Measurements from ENCODE around the gene ARFIP2.
A peak's percentile ranks its signal among the peaks of the same experiment; 100 is the strongest.

Gene ARFIP2

DNA sequence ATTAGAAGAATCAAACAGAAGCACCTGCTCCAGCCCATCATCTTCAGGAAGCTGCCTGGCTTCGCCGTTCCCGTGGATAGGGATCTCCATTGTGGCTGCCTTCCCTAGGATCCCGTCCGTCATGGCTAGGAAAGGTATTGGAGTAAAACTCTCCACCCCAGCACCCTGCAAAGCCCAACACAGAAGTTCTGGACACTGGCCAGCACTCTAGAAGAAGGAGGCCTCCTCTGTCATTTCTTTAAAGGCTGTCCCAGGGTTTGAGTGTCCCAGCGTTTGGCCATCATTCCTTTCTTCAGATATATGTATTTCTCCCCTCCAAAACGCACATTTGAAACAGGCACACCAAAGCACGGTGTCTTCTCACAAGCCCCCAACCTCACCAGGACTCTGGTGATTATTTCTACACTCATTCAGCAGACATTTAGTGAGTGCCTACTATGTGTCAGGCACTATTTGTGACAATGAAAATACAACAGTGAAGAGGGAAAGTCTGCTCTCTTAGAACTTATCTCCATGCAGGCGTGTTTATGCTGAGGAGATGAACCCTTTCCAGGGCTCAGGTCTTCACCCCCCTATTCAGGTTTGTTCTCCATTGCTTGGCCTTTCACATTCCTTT lies 724 bp downstream of the ARFIP2 start:
- no peak for DNase-seq

DNA sequence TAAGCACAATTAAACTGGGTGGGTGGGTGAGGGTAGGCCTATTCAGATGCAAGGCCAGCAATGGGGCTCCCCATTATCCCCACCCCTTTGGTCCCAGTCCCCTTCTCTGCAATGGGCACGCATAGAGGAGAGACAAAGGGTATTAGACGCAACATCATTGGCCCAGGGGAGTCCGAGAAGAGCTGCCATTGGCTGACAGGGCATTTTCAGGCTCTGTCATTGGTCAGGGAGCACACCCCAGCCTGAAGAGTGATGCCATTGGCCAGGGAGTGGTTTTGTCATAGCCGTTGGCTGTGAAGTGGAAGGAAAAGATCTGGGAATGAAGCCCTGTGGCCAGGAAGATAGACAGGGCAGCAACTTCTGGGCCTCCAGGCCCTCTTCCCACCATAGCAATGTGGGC lies 4.6 kb downstream of the ARFIP2 start:
- no peak for DNase-seq

DNA sequence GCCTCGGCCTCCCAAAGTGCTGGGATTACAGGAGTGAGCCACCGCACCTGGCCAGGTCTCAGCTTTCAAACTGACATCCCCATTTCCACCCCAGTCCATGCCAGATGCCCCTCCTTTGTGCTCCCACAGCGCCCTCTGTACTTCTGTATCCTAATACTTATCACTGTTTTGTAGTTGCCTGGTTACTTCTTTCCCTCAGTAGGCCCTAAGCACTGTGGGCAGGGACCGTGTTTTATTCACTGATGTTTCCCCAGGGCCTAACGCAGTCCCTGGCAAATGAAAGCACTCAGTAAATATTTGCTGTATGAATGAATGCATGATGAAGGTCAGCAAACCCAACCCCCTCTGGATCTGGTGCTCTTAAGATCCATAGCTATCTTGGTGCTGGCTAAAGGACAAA lies 5.2 kb downstream of the ARFIP2 start:
- peak; percentile 6 for DNase-seq

DNA sequence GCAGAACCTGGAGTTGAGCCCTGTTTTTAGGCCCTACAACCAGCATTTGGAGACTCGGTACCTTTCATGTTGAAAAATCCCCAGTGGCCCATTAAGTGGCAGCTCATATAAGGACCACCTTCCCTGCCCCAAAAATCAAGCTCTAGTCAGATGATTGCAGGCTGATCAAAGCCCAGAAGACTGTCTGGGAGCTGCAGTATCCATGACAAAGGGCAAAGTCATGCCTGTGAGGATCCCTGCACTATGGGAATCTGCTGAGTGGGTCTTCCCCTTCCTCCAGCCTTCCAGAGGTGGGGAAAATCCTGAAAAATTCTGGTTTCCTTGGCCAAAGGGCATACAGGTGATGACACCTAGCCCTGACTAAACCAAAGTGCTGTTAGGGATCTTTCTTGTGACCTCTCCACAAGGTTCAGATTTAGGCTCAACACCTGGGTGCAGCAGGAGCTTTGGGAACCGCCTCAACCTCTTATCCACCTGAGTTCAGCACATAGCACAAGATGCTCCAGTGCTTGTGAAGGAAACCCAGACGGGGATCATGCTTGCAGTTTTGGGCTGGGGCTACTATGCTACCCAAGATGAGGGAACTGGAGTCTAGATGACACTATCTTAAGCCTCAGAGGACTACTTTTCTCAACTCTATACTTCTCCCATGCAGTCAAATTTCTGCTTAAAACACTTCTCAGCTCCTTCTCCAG lies 6.2 kb downstream of the ARFIP2 start:
- DNase-seq = no peak

DNA sequence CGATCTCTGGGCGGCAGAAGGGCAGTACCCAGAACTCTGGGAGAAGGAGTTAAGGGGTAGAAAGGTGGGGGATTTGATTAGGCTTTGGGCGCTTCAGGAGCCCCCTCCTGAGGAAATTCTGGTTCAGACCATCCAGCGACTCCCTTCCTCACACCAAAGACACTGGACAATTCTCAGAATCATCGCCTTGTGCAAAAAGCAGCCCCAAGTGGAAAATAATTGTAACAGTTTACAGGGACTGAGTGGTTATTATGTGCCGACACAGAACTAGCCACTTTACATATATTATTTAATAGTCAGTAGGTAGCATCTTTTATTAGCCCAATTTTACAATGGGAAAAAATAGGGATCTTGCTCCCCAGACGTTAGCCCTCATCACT lies 6.7 kb downstream of the ARFIP2 start:
- DNase-seq = no peak

DNA sequence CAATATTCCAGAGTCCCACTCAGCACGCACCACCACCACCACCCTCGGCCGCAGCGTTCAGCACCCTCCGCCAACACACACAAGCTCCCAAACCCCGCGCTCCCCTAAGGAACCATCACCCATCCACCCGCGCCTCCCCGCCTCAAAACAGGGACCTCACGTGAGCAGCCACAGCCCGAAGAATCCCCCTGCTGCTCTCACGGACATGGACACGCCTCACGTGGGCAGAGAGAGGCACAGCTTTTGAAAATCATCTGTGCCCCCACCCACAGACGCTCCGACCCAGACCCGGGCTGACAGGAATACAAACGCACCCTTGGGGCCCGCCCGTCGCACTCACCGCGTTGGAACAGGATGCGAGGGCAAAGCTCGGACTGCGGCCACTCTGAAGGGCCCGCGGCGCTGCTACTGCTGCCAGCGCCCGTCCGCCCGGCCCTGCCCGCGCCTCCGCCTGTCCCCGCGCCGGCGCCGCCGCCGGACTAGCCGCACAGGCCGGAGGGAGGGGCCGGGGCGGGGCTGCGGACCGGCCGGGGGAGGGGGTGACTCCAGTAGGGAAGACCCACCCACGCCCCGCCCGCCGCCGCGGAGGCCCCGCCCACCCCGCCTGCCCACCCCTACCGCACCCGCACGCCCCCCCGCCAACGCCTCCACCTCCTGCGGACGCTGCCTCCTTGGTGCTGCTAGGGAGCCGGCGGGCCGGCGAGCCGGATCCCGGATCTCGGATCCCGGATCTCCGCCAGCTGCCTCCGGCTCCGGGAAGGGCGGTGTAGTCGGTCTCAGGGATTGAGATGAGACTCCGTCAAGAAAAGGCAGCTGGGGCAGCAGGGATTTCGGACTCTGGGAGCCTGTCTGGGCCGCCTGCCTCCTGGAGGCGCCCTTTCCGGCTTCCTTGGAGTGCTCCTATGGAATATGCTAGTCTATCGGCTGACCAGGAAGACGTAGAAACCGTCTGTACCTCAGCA lies 7.4 kb downstream of the ARFIP2 start, which contains the start of gene TRIM3:
Gene TRIM3, minus strand, starts transcription at position 491 of the 962 bp plus-strand sequence. CDS start 8,246 bp downstream, outside the sequence.
- DNase-seq = peak; percentile 39

DNA sequence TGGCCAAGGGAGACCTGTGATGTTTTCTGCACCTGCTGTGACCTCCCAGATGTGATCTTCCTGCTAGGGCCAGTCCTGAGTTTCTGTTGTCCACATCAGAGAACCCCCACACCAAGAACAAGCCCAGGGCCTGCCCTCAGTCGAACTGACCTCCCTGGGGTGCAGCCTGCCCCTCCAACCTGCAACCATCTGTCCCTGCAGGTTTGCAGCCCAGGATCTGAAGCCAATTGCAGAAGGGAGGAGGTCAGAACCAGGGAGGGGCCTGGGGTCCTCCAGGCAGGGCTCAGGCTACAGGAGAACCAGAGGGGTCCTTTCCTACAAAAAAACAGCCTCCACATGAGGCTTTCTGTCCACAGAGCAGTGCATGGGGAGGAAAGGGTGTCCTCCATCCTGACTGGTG lies 8.2 kb downstream of the ARFIP2 start:
- no peak for DNase-seq

DNA sequence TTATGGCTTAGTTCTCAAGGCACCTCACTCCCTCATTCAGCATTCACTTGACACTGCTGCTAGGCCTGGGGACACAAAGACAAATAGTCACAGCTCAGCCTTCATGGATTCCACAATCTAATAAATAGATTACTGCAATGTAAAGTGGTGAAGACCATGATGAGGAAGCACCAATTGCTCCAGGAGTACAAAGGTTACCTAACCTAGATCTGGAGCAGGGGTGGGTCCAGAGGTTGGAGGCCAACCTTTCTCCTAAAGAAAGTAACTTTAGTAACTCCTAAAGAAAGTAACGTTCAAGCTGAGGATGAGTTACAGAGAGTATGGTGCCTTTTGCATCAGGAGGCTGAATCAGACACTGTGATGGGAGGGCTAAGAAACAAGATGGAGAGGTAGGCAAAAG lies 11.5 kb downstream of the ARFIP2 start:
- DNase-seq = no peak

DNA sequence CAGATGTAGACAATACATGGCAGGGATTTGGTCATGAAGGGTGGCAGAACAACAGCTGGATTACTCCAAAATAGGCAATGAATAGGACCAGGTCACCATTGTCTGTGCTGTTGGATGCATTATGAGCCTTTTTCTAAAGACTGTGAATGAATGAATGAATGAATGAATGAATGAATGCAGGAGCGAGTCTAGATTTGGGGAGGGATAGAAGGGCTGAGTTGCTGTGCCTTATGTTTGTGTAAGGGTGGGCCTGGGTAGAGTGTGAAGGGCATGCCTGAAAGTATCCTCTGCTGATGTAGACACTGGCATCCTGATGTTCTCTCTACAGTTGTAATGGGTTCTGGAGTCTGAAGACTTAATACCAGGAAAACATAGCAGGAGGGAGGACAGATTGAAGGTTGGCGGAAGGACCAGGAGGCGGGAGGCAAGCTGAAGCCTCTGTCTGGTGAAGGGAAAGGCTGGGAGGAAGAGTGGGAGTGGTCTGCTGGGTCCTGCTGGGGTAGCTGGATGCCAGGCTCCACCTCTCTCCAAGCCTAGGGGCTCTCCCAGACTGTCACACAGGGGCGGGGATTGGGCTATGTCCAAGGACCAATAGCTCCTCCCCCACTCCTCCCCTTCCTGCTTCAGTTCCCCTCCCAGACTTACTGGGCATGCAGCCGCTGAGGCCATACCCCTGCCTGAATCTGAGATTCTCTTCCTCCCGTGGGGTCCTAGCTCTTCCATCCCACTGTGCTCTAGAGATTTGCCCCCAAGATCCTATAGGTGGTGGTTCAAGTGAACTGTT lies 12.2 kb downstream of the ARFIP2 start:
- peak; percentile 61 for DNase-seq

DNA sequence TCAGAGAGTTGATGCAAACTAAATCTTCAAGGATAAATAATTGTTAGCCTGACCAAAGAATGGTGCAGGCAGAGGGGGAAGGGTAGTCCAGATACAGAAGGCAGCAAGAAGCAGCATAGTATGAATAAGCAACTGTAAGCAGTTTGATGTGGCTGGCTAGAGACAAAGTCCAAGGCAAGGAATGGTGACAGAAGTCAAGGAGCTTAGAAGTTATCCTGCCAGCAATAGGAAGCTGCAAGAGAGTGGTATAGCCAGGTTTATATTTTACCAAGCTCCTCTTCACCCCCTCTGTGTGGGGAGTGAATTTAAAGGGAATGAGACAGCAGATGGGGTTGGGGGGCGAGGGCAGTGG lies 22.1 kb downstream of the ARFIP2 start:
- DNase-seq = no peak

DNA sequence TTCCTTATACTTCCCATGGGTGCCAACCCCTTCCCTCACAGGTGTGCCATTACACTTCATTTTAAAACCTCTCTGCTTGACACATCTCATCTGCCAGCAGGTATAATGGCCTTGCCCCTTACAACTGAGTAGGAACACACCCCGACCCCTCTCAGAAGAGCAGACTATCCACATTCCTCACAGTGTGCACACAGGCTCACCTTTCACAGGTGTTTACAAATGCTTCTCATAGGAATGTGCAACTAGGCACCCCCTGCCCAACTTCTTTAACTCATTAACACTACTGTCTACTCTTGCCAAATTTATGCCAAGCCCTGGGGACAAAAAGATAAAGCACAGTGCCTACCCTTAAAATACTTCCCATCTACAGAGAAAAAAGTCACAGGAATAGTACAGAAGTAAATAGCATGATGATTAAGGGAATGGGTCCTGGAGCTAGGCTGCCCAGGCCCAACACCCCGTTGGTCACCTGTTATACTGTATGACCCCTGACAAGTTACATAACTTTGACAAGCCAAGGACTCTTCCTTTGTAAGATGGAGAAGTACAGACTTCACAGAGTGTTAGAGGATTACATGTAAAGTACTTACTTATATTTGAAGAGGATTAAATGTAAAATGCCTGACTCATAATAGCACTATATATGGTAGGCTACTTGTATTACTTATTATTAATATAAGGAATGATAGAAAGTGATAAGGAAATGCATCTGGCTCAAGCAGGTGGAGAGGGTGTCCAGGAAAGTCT lies 22.6 kb downstream of the ARFIP2 start:
- no peak for DNase-seq

DNA sequence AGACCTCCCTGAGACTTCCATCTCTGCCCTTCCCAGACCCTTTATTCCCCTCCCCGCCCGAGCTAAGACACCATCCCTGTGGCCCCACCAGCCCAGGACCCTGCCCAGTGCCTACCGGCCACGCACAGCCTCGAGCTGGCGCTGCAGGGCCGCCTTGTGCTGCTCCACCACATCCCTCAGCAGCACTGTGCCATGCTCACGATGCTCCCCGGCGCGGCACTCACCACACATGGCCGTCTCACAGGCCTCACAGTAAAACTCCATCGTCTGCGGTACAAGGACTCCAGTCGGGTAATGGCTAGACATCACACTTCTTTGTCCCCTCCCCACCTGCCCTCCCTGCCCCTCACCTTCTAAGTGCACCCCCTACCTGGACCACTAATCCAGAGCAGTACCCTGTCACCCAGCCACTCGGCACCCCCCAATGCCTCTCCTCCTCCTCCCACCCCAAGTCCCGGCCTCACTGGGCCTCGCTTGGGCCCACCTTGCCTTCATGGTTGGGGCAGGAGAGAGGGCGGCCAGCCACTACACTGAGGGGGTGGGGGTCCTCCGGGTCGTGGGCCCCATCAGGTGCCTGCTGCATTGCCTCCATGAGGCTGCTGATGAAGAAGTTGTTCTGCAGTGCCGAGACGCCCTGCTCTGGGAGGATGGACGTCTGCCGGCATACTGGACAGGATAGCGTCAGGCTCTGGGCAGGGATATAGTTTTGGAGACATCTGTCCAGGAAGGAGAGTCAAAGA lies 23.4 kb downstream of the ARFIP2 start:
- DNase-seq = no peak

DNA sequence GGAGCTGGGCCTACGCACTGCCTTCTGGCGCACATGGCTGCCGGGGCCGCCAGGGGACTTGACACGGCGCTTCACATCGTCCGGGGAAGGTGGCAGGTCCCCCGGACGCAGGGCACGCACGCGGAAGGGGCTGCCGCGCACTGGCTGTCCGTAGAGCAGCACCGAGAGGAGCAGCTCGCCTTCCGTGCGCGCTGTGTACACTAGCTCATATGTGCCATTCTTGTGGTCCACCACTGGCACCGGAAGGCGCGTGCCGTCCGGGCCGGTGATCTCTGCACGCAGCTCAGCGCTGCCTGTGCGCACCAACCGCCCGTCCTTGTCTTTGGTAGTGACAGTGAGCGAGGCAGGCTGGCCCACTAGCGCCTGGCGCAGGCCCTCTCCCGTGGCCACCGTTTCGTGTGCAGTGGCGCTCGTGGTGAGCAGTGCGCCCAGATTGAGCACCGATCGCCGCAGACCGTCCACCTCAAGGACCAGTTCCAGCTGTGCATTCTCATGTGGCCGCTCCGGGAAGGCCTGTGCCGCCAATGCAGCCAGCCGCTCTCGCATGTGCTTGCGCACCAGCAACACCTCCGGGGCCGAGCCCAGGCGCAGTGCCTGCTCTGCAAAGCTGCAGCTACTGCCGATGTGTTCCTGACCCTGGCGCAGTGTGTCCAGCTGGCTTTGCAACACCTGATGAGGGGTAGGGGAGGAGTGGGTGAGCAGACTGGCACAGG lies 24.6 kb downstream of the ARFIP2 start:
- no peak for DNase-seq

DNA sequence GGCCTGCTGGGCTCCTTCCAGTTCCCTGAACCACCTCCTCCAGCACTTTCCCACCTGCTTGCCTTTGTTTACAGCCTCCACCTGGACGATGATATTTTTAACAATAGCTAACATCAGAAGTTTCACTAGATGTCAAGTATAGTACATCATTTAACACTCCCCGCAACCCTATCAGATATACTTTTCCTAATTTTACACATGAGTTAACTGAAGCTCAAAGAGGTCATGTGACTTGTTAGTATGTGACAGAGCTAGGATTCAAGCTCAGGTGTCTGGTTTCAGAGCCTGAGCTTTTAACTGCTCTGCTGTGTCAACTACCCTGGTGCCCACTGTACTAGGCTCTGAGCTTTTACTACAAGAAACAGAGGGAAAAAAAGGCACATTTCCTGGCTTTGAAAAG lies 26.1 kb downstream of the ARFIP2 start:
- no peak for DNase-seq

DNA sequence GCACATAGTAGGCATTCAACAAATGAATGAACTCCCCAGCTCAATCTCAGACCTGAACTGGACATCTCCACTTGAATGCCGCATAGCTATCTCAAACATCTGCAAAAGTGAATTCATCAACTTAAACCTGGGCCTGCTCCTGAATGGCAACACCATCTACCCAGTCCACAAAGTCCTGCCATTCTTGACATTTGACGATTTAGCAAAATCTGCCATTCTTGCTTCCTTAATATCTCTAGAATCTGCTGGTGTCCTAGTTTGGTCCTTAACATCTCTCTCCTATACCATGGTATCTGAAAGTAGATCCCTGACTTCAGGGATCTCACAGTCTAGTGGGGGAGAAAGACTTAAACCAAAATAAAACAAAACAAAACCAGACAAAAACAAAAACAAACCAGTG lies 28.0 kb downstream of the ARFIP2 start:
- DNase-seq = no peak

DNA sequence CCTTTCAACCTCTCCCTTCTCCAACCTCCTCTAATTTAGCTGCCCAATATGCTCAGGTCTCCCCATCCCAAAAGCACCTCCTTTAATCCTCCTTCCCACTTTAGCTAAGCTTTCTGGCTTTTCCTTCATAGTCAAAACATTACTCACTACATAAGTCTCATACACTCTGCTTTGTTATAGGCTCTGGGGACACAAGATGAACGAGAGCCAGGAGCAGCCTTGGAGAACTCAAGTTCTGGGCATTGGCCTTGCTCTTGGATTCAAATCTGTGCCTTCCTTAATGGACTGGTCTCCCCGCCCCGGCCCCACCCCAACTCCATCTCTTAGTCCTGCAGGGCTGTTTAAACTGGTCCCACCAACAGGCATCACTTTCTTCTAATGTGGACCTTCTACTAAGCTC lies 28.9 kb downstream of the ARFIP2 start:
- DNase-seq = no peak

DNA sequence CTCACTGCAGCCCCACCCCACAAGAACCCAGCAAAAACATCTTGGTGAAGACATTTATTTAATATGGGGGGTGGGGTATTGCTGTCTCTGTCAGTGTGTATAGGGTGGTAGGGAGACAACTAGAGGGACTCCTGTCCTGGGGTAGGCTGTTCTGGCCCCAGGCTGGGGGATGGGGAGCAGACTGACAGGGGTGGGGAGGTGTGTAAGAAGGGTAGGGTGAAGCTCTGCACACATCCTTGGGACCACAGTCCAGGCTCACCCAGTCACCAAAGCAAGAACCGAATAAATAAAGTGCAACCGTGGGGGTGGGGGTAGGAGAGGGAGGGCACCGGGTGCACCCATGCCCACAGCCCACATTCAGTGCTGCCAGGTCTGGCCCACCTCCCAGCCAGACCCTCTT lies 32.6 kb downstream of the ARFIP2 start:
- DNase-seq = no peak

DNA sequence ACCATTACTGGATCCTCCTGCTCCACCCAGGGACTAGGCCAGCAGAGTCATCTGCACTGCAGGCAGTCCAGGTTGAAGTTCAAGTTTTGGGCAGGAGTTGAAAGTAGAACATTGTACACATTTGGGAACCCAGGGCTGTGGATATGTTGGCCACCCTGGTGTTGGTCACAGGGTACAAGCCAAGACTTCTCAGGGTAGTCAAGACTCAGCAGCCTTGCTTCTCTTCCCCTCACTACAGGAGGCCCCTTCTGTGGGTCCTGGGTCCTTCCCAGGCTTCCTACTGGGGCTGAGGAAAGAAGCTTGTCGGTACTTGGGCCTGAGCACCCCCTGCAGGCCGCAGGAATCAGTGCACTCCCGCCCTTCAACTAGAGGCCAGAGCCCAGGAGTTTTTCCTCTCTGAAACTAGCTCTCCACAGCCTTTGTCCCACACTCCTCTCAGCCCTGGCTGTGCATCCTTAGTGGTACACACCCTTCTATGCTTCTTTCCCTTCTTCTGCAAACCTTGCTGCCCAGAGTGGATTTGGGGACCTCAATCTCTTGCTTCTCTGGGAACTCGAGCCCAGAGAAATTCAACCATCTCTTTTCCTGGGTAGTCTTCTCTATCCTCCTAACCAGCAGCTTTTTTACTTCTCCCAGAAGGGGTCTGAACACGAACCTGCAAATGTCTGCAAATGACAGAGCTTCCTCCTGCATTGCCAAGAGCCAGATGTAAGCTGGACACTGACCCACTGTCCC lies 37.7 kb downstream of the ARFIP2 start:
- peak; percentile 40 for DNase-seq

DNA sequence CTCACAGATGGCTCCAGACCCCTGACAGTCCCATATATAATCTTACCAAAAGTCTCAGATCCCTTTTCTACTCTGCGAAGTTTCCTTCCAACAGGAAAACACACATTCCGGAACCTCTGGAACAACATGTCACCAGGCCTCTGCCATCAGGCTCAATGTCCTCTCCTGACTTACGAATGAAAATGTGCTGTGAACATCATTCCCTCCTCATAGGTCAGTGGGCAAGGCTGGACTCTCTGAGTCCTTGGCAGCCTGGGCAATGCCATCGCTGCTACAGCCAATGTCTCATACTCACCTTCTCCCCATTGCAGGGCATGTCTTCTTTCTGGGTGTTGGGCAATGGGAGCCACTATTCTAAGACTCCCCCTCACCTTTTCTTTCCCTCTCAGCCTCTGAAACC lies 38.7 kb downstream of the ARFIP2 start:
- DNase-seq = no peak

DNA sequence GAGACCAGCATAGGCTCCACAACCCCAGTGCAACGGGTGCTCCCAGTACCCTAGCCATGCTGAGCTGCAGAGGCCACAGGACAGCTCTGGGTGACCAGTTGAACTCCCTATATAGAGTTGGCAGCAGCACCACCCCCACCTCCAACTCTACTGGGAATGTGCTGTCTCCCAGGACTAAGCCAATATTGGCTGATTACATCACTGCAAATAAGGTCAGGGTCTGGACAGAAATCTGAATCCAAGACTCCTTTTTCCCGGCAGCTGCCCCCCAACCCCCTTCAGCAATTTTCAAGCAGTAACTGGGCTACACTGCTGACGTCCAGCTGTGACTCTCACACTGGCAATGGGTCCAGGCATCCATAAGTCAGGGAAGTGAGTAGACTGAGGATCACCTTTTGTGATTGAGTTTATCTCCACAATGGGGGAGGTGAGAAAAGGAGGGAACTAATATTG lies 40.2 kb downstream of the ARFIP2 start, which contains the start of gene HPX:
Gene HPX, minus strand, starts transcription at position 82 of the 453 bp plus-strand sequence. Its CDS starts 24 bp downstream, at position 58.
- DNase-seq = no peak
